ENCODE data around the gene RBKS.

RBKS gene

DNA sequence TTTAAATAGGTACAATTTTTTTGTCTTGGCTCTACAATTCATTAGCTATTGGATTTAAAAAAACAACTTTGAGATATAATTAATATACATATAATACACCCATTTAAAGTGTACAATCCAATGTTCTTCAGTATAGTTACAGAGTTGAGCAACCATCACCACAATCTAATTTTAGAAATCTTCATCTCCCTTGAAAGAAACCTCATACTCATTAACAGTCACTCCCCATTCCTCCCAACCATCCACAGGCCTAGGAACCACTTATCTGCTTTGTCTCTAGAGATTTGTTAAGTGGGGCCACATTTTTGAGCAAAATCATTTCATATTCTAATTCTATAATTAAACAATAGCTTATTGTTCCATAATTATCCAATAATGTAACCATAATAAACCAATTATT lies 86.0 kb downstream of the RBKS start:
- Mint-ChIP-seq H3K9me3 (no peaks in the 10 kb centered on the region), H3K36me3 (ENCODE audit: low read depth) (no peaks in the 10 kb centered on the region), H3K27me3 (ENCODE audit: low read depth) (no peaks in the 10 kb centered on the region), H3K4me3 (no peak overlapping the region), H3K4me1 (peaks cover 5% of the 10 kb centered on the region), H3K27ac (peak overlapping the region in 1 of 3 experiments; percentile 17)
- TF ChIP-seq, protein P1, sequence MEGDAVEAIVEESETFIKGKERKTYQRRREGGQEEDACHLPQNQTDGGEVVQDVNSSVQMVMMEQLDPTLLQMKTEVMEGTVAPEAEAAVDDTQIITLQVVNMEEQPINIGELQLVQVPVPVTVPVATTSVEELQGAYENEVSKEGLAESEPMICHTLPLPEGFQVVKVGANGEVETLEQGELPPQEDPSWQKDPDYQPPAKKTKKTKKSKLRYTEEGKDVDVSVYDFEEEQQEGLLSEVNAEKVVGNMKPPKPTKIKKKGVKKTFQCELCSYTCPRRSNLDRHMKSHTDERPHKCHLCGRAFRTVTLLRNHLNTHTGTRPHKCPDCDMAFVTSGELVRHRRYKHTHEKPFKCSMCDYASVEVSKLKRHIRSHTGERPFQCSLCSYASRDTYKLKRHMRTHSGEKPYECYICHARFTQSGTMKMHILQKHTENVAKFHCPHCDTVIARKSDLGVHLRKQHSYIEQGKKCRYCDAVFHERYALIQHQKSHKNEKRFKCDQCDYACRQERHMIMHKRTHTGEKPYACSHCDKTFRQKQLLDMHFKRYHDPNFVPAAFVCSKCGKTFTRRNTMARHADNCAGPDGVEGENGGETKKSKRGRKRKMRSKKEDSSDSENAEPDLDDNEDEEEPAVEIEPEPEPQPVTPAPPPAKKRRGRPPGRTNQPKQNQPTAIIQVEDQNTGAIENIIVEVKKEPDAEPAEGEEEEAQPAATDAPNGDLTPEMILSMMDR (IDR thresholded peaks at IDR 0.05; ENCODE audit: unreplicated experiment in 3 of 3): no peak

DNA sequence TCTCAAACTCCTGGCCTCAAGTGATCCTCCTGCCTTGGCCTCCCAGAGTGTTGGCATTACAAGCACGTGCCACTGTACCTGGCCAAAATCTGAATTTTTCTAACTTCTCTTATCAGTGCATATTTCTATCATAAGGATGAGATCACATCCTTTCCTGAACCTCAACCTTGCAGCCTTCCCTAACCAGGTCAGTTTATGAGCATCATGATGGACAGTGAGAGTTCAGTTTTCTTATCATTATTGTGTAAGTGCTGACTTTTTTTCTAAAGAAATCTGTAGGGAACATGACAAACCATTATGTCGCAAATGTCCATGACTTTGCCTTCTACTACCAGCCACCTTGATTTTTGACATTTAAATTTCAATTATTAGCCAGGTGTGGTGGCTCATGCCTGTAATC lies 87.1 kb downstream of the RBKS start:
- peaks cover 7% of the 10 kb centered on the region for H3K4me1 Mint-ChIP-seq
- no peak overlapping the region for H3K27ac Mint-ChIP-seq
- H3K4me3 Mint-ChIP-seq: no peak overlapping the region
- no peaks in the 10 kb centered on the region for H3K27me3 Mint-ChIP-seq (ENCODE audit: low read depth)
- no peaks in the 10 kb centered on the region for H3K9me3 Mint-ChIP-seq
- TF ChIP-seq, protein P1 (IDR thresholded peaks at IDR 0.05; ENCODE audit: unreplicated experiment in 3 of 3): no peak
- H3K36me3 Mint-ChIP-seq (ENCODE audit: low read depth): no peaks in the 10 kb centered on the region

DNA sequence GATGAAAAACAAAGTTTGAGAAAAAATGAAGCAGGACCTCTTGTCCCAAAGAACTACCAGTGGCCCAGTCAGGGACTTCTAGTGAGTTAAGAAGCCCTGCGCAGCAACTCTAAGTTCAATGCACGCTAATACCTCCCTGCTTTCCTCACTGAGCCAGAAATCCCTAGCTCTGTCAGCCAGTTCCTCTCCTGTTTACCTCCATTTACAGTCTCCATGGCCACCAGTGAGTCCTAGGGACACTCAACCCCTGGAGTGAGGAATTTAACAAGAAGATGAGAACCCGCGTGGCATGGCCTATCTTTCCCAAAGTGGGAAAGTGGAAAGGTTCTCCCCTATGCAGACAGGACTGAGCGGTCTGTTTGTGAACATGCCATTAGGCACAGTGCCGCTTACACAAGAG lies 87.6 kb downstream of the RBKS start:
- Mint-ChIP-seq H3K4me3 (no peak overlapping the region), H3K36me3 (ENCODE audit: low read depth) (no peaks in the 10 kb centered on the region), H3K4me1 (peaks cover 7% of the 10 kb centered on the region), H3K27me3 (ENCODE audit: low read depth) (no peaks in the 10 kb centered on the region), H3K9me3 (no peaks in the 10 kb centered on the region), H3K27ac (no peak overlapping the region)
- TF ChIP-seq, protein P1 (IDR thresholded peaks at IDR 0.05; ENCODE audit: unreplicated experiment in 3 of 3): no peak

DNA sequence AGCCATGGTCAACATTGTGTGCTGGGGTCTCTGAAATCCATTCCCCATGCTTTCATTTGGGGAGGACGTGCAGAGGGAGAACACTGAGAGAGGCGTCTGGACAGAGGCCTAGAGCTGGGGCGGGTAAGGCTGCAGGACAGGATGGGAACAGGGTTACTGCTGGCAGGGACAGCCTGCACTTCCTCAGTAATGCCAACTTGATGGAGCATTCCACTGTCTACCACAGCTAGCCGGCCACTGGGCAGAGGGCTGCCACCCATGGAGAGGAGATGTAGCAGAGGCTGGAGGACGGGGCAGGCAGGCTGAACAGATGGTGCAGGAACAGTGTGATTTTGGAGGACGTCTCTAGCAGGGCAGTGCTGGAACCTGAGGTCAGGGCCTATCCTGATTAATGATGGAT lies 89.3 kb downstream of the RBKS start:
- Mint-ChIP-seq H3K9me3 (no peaks in the 10 kb centered on the region), H3K4me1 (peaks cover 14% of the 10 kb centered on the region), H3K4me3 (no peak overlapping the region), H3K27me3 (ENCODE audit: low read depth) (no peaks in the 10 kb centered on the region), H3K36me3 (ENCODE audit: low read depth) (no peaks in the 10 kb centered on the region), H3K27ac (no peak overlapping the region)
- TF ChIP-seq, protein P1 (IDR thresholded peaks at IDR 0.05; ENCODE audit: unreplicated experiment in 3 of 3): no peak

DNA sequence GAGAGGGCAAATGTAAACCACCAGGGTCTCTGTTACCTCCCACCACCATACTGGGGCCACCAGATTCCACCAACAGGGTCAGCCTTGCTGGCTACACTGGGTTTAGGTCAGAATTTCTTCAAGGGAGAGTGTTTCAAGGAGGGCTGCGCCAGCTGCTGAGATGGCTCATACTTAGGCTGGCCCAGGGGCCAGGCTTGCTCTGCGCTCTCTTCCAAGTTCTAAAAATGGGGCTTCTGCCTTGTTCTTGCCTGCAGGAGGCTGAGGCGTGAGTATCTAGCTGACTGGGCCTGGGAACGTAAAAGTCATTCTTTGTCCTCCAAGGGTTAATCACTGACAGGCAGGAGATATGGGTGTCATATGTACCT lies 90.6 kb downstream of the RBKS start:
- TF ChIP-seq, protein P1 (IDR thresholded peaks at IDR 0.05; ENCODE audit: unreplicated experiment in 3 of 3): no peak
- Mint-ChIP-seq H3K4me3 (no peak overlapping the region), H3K27me3 (ENCODE audit: low read depth) (no peaks in the 10 kb centered on the region), H3K36me3 (ENCODE audit: low read depth) (no peaks in the 10 kb centered on the region), H3K9me3 (no peaks in the 10 kb centered on the region), H3K27ac (peak overlapping the region; percentile 72 to 90 (median 73)), H3K4me1 (peaks cover 22% of the 10 kb centered on the region)

DNA sequence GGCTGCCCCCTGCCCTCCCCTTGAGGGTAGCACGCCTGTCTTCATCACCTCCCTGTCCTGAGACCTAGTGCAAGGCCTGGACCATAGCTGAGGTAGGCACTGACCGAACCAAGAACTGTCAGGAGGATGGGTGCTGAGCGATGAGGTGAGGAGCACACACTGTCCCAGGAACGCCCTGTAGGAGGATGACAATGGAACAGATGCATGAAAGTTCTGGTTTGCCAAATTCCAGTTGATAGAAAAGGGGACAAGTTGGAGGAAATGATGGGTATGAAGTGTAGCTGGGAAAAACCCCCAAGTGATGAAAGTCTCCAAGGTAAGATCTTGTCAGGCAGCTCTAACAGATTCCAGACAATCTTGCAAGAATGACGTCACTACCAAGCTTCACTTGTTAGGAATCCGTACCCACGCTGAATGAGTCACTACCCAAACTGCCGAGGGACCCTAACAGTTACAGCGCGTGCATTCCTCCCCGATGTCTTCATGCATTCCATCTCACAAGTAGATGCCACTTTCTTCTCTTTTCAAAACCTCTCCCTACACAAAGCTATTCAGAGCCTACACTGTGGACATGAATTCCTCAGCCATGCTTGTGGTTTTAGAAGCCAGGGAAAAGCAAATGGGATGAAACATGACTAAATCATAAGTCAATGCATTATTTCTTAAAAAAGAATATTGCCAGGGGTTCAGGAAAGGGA lies 91.1 kb downstream of the RBKS start:
- Mint-ChIP-seq H3K27ac (peak overlapping the region; percentile 72 to 90 (median 73)), H3K27me3 (ENCODE audit: low read depth) (no peaks in the 10 kb centered on the region), H3K4me1 (peaks cover 22% of the 10 kb centered on the region), H3K36me3 (ENCODE audit: low read depth) (no peaks in the 10 kb centered on the region), H3K4me3 (no peak overlapping the region), H3K9me3 (no peaks in the 10 kb centered on the region)
- TF ChIP-seq, protein P1 (IDR thresholded peaks at IDR 0.05; ENCODE audit: unreplicated experiment in 3 of 3): no peak

Data from nephron (organoid).